SK-N-SH treated with all-trans-retinoic acid at 6 μM for 48 hours (cell line): ENCODE measurements around the gene RNPEPL1.

Source experiments
- CSDC2 ChIP-seq: fragments of 250-450 bp; sonication (Bioruptor Pico); IDR thresholded peaks from 2 replicates; pipeline ENCODE4 v1.5.0; 2020; ENCODE audit warnings: mild to moderate bottlenecking, moderate library complexity
- SNAI2 ChIP-seq: fragments of 250-450 bp; sonication (Bioruptor Pico); IDR thresholded peaks from 2 replicates; pipeline ENCODE4 v1.5.0; 2020; ENCODE audit warnings: mild to moderate bottlenecking, moderate library complexity
- ZC3H10 ChIP-seq: fragments of 250-450 bp; sonication (Bioruptor Pico); IDR thresholded peaks from 2 replicates; pipeline ENCODE4 v1.5.1; 2021; ENCODE audit warnings: mild to moderate bottlenecking, moderate library complexity
- ZFP3 ChIP-seq: fragments of 250-450 bp; sonication (Bioruptor Pico); IDR thresholded peaks from 2 replicates; pipeline ENCODE4 v1.5.0; 2020; ENCODE audit warnings: mild to moderate bottlenecking, moderate library complexity
- TF ChIP-seq, protein P1 (sequence below): fragments of 250-450 bp; sonication (Bioruptor Pico); IDR thresholded peaks from 2 replicates; pipeline ENCODE4 v1.8.0; 2020; ENCODE audit warnings: mild to moderate bottlenecking, moderate library complexity, borderline replicate concordance
- TF ChIP-seq, protein P2 (sequence below): fragments of 250-450 bp; sonication (Bioruptor Pico); IDR thresholded peaks from 2 replicates; pipeline ENCODE4 v1.8.0; 2021; ENCODE audit warnings: low read depth, mild to moderate bottlenecking, moderate library complexity, borderline replicate concordance
- TF ChIP-seq, protein P3 (sequence below): fragments of 250-450 bp; sonication (Bioruptor Pico); IDR thresholded peaks from 2 replicates; pipeline ENCODE4 v1.5.1; 2020; ENCODE audit warnings: low read depth, mild to moderate bottlenecking, moderate library complexity

- TF ChIP-seq CSDC2 (CRISPR knock-in tag) (no peak), ZC3H10 (CRISPR knock-in tag) (no peak), ZFP3 (CRISPR knock-in tag) (no peak), SNAI2 (no peak)
- TF ChIP-seq, protein P1, sequence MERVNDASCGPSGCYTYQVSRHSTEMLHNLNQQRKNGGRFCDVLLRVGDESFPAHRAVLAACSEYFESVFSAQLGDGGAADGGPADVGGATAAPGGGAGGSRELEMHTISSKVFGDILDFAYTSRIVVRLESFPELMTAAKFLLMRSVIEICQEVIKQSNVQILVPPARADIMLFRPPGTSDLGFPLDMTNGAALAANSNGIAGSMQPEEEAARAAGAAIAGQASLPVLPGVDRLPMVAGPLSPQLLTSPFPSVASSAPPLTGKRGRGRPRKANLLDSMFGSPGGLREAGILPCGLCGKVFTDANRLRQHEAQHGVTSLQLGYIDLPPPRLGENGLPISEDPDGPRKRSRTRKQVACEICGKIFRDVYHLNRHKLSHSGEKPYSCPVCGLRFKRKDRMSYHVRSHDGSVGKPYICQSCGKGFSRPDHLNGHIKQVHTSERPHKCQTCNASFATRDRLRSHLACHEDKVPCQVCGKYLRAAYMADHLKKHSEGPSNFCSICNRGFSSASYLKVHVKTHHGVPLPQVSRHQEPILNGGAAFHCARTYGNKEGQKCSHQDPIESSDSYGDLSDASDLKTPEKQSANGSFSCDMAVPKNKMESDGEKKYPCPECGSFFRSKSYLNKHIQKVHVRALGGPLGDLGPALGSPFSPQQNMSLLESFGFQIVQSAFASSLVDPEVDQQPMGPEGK: no peak
- TF ChIP-seq, protein P2, sequence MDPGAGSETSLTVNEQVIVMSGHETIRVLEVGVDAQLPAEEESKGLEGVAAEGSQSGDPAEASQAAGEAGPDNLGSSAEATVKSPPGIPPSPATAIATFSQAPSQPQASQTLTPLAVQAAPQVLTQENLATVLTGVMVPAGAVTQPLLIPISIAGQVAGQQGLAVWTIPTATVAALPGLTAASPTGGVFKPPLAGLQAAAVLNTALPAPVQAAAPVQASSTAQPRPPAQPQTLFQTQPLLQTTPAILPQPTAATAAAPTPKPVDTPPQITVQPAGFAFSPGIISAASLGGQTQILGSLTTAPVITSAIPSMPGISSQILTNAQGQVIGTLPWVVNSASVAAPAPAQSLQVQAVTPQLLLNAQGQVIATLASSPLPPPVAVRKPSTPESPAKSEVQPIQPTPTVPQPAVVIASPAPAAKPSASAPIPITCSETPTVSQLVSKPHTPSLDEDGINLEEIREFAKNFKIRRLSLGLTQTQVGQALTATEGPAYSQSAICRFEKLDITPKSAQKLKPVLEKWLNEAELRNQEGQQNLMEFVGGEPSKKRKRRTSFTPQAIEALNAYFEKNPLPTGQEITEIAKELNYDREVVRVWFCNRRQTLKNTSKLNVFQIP (CRISPR knock-in tag): no peak
- TF ChIP-seq, protein P3, sequence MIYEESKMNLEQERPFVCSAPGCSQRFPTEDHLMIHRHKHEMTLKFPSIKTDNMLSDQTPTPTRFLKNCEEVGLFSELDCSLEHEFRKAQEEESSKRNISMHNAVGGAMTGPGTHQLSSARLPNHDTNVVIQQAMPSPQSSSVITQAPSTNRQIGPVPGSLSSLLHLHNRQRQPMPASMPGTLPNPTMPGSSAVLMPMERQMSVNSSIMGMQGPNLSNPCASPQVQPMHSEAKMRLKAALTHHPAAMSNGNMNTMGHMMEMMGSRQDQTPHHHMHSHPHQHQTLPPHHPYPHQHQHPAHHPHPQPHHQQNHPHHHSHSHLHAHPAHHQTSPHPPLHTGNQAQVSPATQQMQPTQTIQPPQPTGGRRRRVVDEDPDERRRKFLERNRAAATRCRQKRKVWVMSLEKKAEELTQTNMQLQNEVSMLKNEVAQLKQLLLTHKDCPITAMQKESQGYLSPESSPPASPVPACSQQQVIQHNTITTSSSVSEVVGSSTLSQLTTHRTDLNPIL (CRISPR knock-in tag): no peak
Measured at GRCh38 chr2:240561325-240561971, 6.8 kb upstream of the RNPEPL1 start.
